Eye (tissue), 1 donor: ENCODE measurements around the gene ALKBH7.
"Not testable (repeated sequence)": the region's sequence is repeated elsewhere in the genome, so short reads cannot be mapped to it uniquely, and the experiment has no call there.

Source experiments
- DNase-seq: peaks from one replicate; pipeline ENCODE4 v3.0.0-alpha.2; 2015

Gene ALKBH7

GRCh38 chr19:6372594-6373095 lies at the start of gene ALKBH7:
Gene ALKBH7 (plus strand): TSS chr19:6372794. CDS start chr19:6372821, 27 bp downstream.
- DNase-seq: peak; percentile 100

GRCh38 chr19:6324757-6325156 lies 47.8 kb upstream of the ALKBH7 start:
- no peak for DNase-seq

- no peak for DNase-seq
Observed at GRCh38 chr19:6325614-6326013, 47.0 kb upstream of the ALKBH7 start.

- no peak for DNase-seq
Observed at GRCh38 chr19:6326815-6327214, 45.8 kb upstream of the ALKBH7 start.

GRCh38 chr19:6333439-6333838 lies 39.2 kb upstream of the ALKBH7 start, which contains the start of gene ACER1:
Gene ACER1 (minus strand): TSS chr19:6333612. CDS start chr19:6333551, 61 bp downstream.
- DNase-seq: no peak

- DNase-seq: no peak
Observed at GRCh38 chr19:6334490-6335285, 37.9 kb upstream of the ALKBH7 start.

- DNase-seq: no peak
Observed at GRCh38 chr19:6340493-6341201, 31.9 kb upstream of the ALKBH7 start.

- DNase-seq: no peak
Observed at GRCh38 chr19:6343462-6343861, 29.1 kb upstream of the ALKBH7 start.

- not testable (repeated sequence) for DNase-seq
Observed at GRCh38 chr19:6349271-6349670, 23.3 kb upstream of the ALKBH7 start.

GRCh38 chr19:6350688-6351087 lies 21.9 kb upstream of the ALKBH7 start:
- no peak for DNase-seq

- no peak for DNase-seq
Observed at GRCh38 chr19:6352381-6353165, 20.0 kb upstream of the ALKBH7 start.

- DNase-seq: peak; percentile 1
Observed at GRCh38 chr19:6354098-6354674, 18.4 kb upstream of the ALKBH7 start.

GRCh38 chr19:6355321-6356040 lies 17.1 kb upstream of the ALKBH7 start:
- not testable (repeated sequence) for DNase-seq

- no peak for DNase-seq
Observed at GRCh38 chr19:6357174-6357573, 15.4 kb upstream of the ALKBH7 start.

GRCh38 chr19:6358003-6358402 lies 14.6 kb upstream of the ALKBH7 start:
- no peak for DNase-seq

- no peak for DNase-seq
Observed at GRCh38 chr19:6359568-6360341, 12.8 kb upstream of the ALKBH7 start.

- not testable (repeated sequence) for DNase-seq
Observed at GRCh38 chr19:6360445-6360844, 12.1 kb upstream of the ALKBH7 start.

- DNase-seq: not testable (repeated sequence)
Observed at GRCh38 chr19:6360857-6361216, 11.8 kb upstream of the ALKBH7 start.

GRCh38 chr19:6362027-6362350 lies 10.6 kb upstream of the ALKBH7 start:
- no peak for DNase-seq

- no peak for DNase-seq
Observed at GRCh38 chr19:6362351-6362801, 10.2 kb upstream of the ALKBH7 start.

- DNase-seq: no peak
Observed at GRCh38 chr19:6364353-6364752, 8.2 kb upstream of the ALKBH7 start.
